ENCODE results near the gene LMBRD1. TPM values are rescaled to one million over a fixed set of nuclear protein-coding genes. Genes with fewer than 3 reads are reported as not detected.
"Not testable (repeated sequence)": the region's sequence is repeated elsewhere in the genome, so short reads cannot be mapped to it uniquely, and the experiment has no call there.

The LMBRD1 gene
- total RNA-seq, 1 donor from 2014 or later, result 40.7 TPM

DNA sequence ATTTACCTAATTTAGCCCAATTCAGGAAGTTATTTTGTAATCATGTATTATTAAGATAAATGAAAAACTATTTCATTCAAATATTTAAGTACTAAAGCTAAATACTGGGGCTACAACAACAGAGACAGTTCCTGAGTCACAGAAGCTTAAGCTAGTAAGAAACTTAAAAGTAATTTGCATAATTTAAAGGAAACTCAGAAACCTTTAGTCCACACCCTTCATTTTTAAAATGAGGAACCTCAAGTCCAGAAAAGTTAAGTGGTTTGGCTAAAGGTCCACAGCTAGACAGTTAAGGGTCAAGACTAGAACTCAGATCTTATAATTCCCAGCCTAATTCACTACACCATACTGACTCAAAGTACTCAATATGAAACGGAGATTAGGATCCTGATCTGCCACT, 7.2 kb downstream of the LMBRD1 start:
- peaks cover 2% of the 10 kb centered on the region for H3K4me1 Mint-ChIP-seq (ENCODE audit: unreplicated experiment)
- no peak for DNase-seq (ENCODE audit: extremely low spot score, unreplicated experiment)
- TF ChIP-seq, protein P1, sequence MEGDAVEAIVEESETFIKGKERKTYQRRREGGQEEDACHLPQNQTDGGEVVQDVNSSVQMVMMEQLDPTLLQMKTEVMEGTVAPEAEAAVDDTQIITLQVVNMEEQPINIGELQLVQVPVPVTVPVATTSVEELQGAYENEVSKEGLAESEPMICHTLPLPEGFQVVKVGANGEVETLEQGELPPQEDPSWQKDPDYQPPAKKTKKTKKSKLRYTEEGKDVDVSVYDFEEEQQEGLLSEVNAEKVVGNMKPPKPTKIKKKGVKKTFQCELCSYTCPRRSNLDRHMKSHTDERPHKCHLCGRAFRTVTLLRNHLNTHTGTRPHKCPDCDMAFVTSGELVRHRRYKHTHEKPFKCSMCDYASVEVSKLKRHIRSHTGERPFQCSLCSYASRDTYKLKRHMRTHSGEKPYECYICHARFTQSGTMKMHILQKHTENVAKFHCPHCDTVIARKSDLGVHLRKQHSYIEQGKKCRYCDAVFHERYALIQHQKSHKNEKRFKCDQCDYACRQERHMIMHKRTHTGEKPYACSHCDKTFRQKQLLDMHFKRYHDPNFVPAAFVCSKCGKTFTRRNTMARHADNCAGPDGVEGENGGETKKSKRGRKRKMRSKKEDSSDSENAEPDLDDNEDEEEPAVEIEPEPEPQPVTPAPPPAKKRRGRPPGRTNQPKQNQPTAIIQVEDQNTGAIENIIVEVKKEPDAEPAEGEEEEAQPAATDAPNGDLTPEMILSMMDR (IDR thresholded peaks at IDR 0.05), result no peak
- no peaks in the 10 kb centered on the region for H3K9me3 Mint-ChIP-seq (ENCODE audit: unreplicated experiment)
- no peaks in the 10 kb centered on the region for H3K27me3 Mint-ChIP-seq (ENCODE audit: unreplicated experiment)
- no peak overlapping the region for H3K27ac Mint-ChIP-seq (ENCODE audit: unreplicated experiment)
- no peak overlapping the region for H3K4me3 Mint-ChIP-seq (ENCODE audit: unreplicated experiment)
- peaks cover 16% of the 10 kb centered on the region for H3K36me3 Mint-ChIP-seq (ENCODE audit: unreplicated experiment)

DNA sequence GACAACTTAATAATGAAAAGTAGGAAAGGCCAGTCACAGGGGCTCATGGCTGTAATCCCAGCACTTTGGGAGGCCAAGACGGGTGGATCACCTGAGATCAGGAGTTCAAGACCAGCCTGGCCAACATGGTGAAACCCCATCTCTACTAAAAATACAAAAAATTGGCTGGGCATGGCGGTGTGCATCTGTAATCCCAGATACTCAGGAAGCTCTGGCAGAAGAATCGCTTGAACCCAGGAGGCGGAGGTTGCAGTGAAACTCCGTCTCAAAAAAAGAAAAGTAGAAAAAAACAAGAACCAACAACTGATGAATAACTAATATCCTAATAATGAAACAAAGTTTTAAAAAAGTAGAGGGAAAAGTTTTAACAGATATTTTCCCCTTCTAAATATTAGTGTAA, 9.4 kb downstream of the LMBRD1 start:
- not testable (repeated sequence) for H3K4me1 Mint-ChIP-seq (ENCODE audit: unreplicated experiment); H3K4me3 Mint-ChIP-seq (ENCODE audit: unreplicated experiment); H3K9me3 Mint-ChIP-seq (ENCODE audit: unreplicated experiment); DNase-seq (ENCODE audit: extremely low spot score, unreplicated experiment); H3K27ac Mint-ChIP-seq (ENCODE audit: unreplicated experiment); H3K27me3 Mint-ChIP-seq (ENCODE audit: unreplicated experiment)
- peaks cover 16% of the 10 kb centered on the region for H3K36me3 Mint-ChIP-seq (ENCODE audit: unreplicated experiment)

DNA sequence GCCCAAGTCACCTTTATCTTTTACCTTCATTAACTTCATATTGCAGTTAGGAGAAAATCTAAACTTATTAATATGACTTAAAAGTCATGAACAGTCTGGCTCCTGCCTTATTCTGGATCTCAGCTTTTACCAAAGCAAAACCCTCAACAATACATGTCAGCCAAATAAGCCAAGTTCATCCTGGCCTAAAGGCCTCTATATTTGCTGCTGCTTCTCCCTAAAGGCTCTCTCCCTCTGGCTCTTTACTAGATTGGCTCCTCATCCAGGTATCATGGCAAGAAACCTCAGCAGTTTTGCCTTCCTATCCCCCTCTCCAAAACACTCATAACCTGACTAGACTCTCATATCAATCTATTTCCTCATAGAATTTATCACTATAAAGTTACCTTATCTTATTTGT, 11.1 kb downstream of the LMBRD1 start:
- H3K27me3 Mint-ChIP-seq (ENCODE audit: unreplicated experiment), result no peaks in the 10 kb centered on the region
- TF ChIP-seq, protein P1 (IDR thresholded peaks at IDR 0.05), result no peak
- no peak overlapping the region for H3K4me3 Mint-ChIP-seq (ENCODE audit: unreplicated experiment)

DNA sequence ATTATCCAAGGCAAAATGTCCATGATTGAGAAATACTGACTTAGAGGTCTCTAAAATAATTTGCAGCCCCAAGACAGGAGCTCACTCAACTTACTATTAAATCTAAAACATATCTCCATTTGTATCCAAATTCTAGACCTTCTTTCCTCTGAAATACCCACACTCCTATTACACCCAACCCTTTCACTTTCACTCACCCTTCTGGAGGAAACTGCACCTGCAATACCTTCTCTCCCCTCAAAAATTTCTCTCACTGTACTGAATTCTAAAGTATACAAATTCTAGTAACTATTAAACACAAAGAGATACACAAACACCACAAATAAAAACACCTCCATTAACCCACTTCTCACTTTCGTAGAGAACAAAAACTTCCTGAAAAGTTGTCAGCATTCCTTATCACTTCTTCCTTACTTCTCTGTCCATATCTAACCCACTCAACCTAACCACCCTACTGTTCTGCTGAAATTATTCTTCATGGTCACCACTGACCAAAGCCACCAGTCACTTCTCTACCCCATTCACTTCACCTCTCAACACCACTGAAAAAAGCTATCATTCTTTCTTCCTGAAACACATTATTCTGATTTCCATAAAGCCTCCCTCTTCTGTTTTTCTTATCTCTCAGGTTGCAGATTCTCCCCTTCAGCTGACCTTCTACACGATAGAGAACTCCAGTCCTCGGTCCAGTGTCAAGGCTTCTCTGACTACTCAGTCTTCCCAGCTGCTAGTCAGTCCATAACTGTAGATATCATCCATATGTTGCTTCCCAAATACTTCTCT, 12.0 kb downstream of the LMBRD1 start:
- no peaks in the 10 kb centered on the region for H3K27me3 Mint-ChIP-seq (ENCODE audit: unreplicated experiment)
- H3K9me3 Mint-ChIP-seq (ENCODE audit: unreplicated experiment), result no peaks in the 10 kb centered on the region
- H3K4me1 Mint-ChIP-seq (ENCODE audit: unreplicated experiment), result peaks cover 2% of the 10 kb centered on the region
- no peak overlapping the region for H3K4me3 Mint-ChIP-seq (ENCODE audit: unreplicated experiment)
- peaks cover 17% of the 10 kb centered on the region for H3K36me3 Mint-ChIP-seq (ENCODE audit: unreplicated experiment)
- no peak for DNase-seq (ENCODE audit: extremely low spot score, unreplicated experiment)
- TF ChIP-seq, protein P1 (IDR thresholded peaks at IDR 0.05), result no peak
- no peak overlapping the region for H3K27ac Mint-ChIP-seq (ENCODE audit: unreplicated experiment)

More for the DNA sequence above, 11.1 kb downstream of the LMBRD1 start:
- no peaks in the 10 kb centered on the region for H3K9me3 Mint-ChIP-seq (ENCODE audit: unreplicated experiment)
- no peak for DNase-seq (ENCODE audit: extremely low spot score, unreplicated experiment)
- peaks cover 16% of the 10 kb centered on the region for H3K36me3 Mint-ChIP-seq (ENCODE audit: unreplicated experiment)
- H3K4me1 Mint-ChIP-seq (ENCODE audit: unreplicated experiment), result peaks cover 2% of the 10 kb centered on the region
- no peak overlapping the region for H3K27ac Mint-ChIP-seq (ENCODE audit: unreplicated experiment)

DNA sequence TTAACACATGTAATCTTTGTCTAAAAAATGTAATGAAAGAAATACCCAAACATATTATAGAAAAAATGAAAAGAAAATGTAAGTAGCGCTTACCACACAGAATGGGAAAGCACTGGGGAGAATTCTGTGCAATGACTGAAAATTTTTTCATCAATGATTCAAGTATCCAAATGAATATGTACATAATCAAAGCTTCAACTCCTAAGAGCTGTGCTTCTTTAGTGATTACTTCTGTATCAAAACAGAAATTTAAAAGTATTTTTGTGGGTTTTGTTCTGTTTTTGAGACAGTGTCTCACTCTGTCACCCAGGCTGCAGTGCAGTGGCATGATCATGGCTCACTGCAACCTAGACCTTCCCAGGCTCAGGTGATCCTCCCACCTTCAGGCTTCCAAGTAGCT, 13.7 kb downstream of the LMBRD1 start:
- TF ChIP-seq, protein P1 (IDR thresholded peaks at IDR 0.05), result no peak
- Mint-ChIP-seq H3K36me3 (ENCODE audit: unreplicated experiment) (peaks cover 16% of the 10 kb centered on the region), H3K4me1 (ENCODE audit: unreplicated experiment) (peaks cover 2% of the 10 kb centered on the region), H3K27ac (ENCODE audit: unreplicated experiment) (no peak overlapping the region), H3K27me3 (ENCODE audit: unreplicated experiment) (no peaks in the 10 kb centered on the region), H3K9me3 (ENCODE audit: unreplicated experiment) (no peaks in the 10 kb centered on the region), H3K4me3 (ENCODE audit: unreplicated experiment) (no peak overlapping the region)
- no peak for DNase-seq (ENCODE audit: extremely low spot score, unreplicated experiment)

All from osteocyte (in vitro differentiated cells).